OCI-LY3 (cell line): Measurements from ENCODE around the gene GABRR2.

Experiments
- EZH2phosphoT487 ChIP-seq: fragments of 200-600 bp; shearing (Covaris generic); IDR thresholded peaks from 2 replicates; pipeline ENCODE4 v1.6.1; 2018; ENCODE audit warnings: antibody characterized with exemption, mixed run types, low read depth
- TF ChIP-seq, protein P1 (sequence below): fragments of 200-600, 300-600 bp; sonication (generic); IDR thresholded peaks from 2 replicates; pipeline ENCODE4 v1.5.1; 2014; ENCODE audit warnings: antibody characterized with exemption, low read length, low read depth

DNA sequence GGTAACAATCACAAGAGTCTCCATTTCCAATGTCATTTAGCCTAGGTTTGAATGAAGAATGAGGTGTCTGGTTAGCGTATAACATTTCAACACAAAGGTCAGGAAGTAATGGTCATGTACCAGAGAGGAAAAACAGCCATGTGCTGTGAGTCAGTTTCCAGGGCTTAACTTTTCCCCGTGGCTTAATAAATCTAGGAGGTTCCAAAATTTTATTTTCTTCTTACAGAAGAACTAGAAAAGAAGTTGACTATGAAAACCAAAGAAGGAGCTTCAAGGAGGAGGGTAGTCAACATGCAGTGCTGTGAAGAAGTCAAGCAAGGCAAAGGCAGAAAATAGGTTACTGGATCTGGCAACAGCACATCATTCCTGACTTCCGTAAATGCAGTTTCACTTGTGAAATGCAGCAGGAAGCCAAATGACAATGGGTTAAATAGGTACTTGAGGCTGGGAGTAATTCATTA is 8.4 kb upstream of the GABRR2 start:
- TF ChIP-seq EZH2phosphoT487: no peak
- TF ChIP-seq, protein P1, sequence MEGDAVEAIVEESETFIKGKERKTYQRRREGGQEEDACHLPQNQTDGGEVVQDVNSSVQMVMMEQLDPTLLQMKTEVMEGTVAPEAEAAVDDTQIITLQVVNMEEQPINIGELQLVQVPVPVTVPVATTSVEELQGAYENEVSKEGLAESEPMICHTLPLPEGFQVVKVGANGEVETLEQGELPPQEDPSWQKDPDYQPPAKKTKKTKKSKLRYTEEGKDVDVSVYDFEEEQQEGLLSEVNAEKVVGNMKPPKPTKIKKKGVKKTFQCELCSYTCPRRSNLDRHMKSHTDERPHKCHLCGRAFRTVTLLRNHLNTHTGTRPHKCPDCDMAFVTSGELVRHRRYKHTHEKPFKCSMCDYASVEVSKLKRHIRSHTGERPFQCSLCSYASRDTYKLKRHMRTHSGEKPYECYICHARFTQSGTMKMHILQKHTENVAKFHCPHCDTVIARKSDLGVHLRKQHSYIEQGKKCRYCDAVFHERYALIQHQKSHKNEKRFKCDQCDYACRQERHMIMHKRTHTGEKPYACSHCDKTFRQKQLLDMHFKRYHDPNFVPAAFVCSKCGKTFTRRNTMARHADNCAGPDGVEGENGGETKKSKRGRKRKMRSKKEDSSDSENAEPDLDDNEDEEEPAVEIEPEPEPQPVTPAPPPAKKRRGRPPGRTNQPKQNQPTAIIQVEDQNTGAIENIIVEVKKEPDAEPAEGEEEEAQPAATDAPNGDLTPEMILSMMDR: no peak
